HG03097 (cell line): ENCODE results near the gene GDF10.

Source experiments
- ATAC-seq: cut with Tn5 transposase; IDR thresholded peaks from one replicate; pipeline ENCODE4 v1.9.1; 2021; ENCODE audit not compliant: unreplicated experiment, low FRiP score

Gene GDF10

GRCh38 chr10:47349941-47350371, 50.0 kb downstream of the GDF10 start:
- ATAC-seq, result no peak

- no peak for ATAC-seq
Observed at GRCh38 chr10:47350671-47351640, 51.0 kb downstream of the GDF10 start.

- ATAC-seq, result no peak
Observed at GRCh38 chr10:47351899-47352815, 52.2 kb downstream of the GDF10 start.

- ATAC-seq, result no peak
Observed at GRCh38 chr10:47353351-47353750, 53.4 kb downstream of the GDF10 start.

GRCh38 chr10:47354165-47354564, 54.2 kb downstream of the GDF10 start:
- no peak for ATAC-seq

DNA sequence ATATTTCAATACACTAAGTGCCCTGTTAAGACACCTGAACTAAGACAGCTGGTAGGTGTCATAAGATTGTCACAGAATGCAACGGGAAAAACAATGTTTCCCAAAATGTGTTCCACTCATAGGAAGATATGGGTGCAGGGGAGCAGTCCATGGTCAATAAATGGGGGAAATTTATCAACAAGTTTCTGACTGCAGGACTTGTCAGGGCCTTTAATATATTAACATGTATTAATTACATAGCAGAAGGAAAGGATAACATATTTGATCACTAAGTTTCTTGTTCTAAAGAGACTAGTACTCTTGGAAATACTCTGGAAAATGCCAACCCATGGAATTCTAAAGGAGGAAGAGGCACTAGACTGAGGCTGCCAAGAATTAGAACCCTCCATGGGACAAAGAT, 54.9 kb downstream of the GDF10 start:
- ATAC-seq, result no peak

DNA sequence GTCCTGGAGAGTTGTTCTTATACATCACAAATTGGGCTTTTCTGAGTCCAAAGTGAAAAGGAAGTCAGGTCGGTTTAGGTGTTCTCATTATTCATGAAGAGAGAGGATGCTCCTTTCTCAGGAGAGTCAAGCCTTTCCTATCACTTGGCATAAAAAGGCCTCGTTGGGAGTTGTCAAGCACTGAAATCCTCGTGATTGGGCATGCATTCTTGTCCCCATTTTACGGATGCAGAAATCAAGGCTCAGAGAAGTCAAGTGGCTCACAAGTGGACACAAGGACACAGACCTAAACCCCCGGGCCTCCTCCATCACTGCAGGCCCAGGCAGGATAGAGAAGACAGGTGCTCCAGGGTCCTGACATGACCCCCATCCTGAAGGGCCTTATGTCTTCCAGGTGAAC, 56.7 kb downstream of the GDF10 start:
- ATAC-seq, result no peak

GRCh38 chr10:47357131-47357582, 57.2 kb downstream of the GDF10 start:
- ATAC-seq, result no peak

DNA sequence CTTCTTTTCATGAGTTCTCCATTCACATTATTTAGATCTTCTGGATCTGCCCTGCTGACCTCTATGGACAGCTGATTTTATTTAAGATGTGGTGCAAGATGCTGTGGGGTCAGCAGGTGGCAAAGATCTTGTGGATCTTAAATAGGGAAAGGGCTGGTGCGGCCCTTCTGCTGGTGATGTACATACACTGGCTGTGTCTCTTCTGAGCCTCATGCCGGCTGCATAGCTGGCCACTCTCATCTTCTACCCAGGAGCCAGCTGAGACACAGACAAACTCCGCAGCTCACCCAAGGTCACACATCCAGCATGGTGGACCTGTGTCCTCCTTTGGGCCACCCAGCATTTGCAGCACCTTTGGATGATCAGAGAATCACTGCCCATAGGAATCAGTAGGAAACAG, 57.9 kb downstream of the GDF10 start:
- no peak for ATAC-seq

- no peak for ATAC-seq
Observed at GRCh38 chr10:47358457-47358856, 58.5 kb downstream of the GDF10 start.

- no peak for ATAC-seq
Observed at GRCh38 chr10:47359101-47359500, 59.1 kb downstream of the GDF10 start.

GRCh38 chr10:47359626-47360418, 59.8 kb downstream of the GDF10 start:
- no peak for ATAC-seq

GRCh38 chr10:47360419-47361040, 60.5 kb downstream of the GDF10 start:
- no peak for ATAC-seq

- no peak for ATAC-seq
Observed at GRCh38 chr10:47361293-47361692, 61.3 kb downstream of the GDF10 start.

DNA sequence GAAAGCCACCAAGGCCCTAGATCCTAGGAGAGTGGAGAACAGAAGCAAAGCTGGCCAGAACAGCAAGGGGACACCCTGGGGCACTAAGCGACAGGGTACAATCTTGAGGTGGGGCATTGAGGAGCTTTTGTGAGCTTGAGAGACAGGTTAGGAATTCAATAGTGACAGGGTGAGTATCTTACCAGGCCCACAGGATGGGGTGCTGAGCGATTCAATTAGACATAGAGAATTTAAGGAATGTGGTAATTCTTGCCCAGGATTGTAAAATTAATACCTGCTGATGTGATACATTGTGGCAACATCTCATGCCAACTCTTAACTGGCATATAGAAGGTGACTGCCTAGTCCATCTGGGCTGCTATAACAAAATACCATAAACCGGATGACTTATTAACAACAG, 62.2 kb downstream of the GDF10 start:
- ATAC-seq, result no peak
